ENCODE results near the gene ADARB2. TPM values are rescaled to one million over a fixed set of nuclear protein-coding genes. Genes with fewer than 3 reads are reported as not detected.
A peak's percentile ranks its signal among the peaks of the same experiment; 100 is the strongest.

The ADARB2 gene
- polyA plus RNA-seq, 1 of the 3 experiments (the other 2 are of a cell fraction), result not detected

DNA sequence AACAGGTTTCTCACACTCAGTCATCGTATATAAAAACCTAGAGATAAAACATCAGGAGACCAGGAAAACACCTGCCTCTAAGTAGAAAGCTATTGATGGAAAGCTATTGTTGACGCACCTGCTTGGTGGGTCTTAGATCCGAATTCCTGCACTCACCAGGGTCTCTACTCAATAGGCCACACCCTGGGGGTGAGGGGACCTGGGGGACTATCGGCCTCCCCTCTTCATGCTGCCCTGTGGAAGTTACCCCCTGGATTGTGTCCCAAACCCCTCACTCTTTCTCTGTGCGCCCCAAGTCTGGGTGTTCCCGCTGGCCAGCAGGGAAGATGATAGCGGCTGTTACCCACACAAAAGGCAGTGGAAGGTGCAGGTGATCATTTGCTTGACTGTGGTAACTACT is 368.1 kb downstream of the ADARB2 start:
- no peak overlapping the region for H3K27ac ChIP-seq (ENCODE audit: low read depth in 2 of 2, low read length in 1 of 2)
- 60% methylated on average over 6 of the region's 7 CpGs for WGBS (ENCODE audit: low lambda C conversion rate)
- TF ChIP-seq RFX5 (IDR thresholded peaks at IDR 0.05; ENCODE audit: low read length) (no peak), RXRA (IDR thresholded peaks at IDR 0.05; ENCODE audit: borderline replicate concordance, low read depth) (no peak), YY1 (IDR thresholded peaks at IDR 0.05; ENCODE audit: low read depth) (no peak), JUND (IDR thresholded peaks at IDR 0.05) (no peak), GABPA (IDR thresholded peaks at IDR 0.05; ENCODE audit: low read depth) (no peak)
- TF ChIP-seq, protein P1, sequence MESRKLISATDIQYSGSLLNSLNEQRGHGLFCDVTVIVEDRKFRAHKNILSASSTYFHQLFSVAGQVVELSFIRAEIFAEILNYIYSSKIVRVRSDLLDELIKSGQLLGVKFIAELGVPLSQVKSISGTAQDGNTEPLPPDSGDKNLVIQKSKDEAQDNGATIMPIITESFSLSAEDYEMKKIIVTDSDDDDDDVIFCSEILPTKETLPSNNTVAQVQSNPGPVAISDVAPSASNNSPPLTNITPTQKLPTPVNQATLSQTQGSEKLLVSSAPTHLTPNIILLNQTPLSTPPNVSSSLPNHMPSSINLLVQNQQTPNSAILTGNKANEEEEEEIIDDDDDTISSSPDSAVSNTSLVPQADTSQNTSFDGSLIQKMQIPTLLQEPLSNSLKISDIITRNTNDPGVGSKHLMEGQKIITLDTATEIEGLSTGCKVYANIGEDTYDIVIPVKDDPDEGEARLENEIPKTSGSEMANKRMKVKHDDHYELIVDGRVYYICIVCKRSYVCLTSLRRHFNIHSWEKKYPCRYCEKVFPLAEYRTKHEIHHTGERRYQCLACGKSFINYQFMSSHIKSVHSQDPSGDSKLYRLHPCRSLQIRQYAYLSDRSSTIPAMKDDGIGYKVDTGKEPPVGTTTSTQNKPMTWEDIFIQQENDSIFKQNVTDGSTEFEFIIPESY (IDR thresholded peaks at IDR 0.05; ENCODE audit: borderline replicate concordance, low read depth), result no peak
- TF ChIP-seq, protein P2, sequence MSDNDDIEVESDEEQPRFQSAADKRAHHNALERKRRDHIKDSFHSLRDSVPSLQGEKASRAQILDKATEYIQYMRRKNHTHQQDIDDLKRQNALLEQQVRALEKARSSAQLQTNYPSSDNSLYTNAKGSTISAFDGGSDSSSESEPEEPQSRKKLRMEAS (IDR thresholded peaks at IDR 0.05; ENCODE audit: low read depth), result no peak
- TF ChIP-seq, protein P3, sequence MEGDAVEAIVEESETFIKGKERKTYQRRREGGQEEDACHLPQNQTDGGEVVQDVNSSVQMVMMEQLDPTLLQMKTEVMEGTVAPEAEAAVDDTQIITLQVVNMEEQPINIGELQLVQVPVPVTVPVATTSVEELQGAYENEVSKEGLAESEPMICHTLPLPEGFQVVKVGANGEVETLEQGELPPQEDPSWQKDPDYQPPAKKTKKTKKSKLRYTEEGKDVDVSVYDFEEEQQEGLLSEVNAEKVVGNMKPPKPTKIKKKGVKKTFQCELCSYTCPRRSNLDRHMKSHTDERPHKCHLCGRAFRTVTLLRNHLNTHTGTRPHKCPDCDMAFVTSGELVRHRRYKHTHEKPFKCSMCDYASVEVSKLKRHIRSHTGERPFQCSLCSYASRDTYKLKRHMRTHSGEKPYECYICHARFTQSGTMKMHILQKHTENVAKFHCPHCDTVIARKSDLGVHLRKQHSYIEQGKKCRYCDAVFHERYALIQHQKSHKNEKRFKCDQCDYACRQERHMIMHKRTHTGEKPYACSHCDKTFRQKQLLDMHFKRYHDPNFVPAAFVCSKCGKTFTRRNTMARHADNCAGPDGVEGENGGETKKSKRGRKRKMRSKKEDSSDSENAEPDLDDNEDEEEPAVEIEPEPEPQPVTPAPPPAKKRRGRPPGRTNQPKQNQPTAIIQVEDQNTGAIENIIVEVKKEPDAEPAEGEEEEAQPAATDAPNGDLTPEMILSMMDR (IDR thresholded peaks at IDR 0.05), result no peak
- peaks cover 0 to 7% of the 10 kb centered on the region in 2 experiments; a peak in 1 of 4 replicates for H3K4me1 ChIP-seq (ENCODE audit: control insufficient read depth in 1 of 2, insufficient read depth in 2 of 2, low read depth in 1 of 2, low read length in 1 of 2)
- CTCF ChIA-PET, result interaction anchor here (0.8 to 2.2 kb wide), 7 partner anchors 9 to 300 kb away, joined by 3 to 11 read pairs (median 4); no protein-coding TSS in a partner anchor
- no peak overlapping the region for H3K4me3 ChIP-seq (ENCODE audit: low read depth in 2 of 2, low read length in 1 of 2)
- POLR2A ChIA-PET, result no interaction called here
- H3K4me2 ChIP-seq, result no peak overlapping the region
- no peak overlapping the region for H3K9ac ChIP-seq
- DNase-seq, result peak; percentile 17
- H3K27me3 ChIP-seq (ENCODE audit: insufficient read depth), result no peaks in the 10 kb centered on the region
- H3K79me2 ChIP-seq (ENCODE audit: insufficient read depth), result no peaks in the 10 kb centered on the region
- no peaks in the 10 kb centered on the region for H3K36me3 ChIP-seq (replicated peaks in 1 of 2; ENCODE audit: control insufficient read depth in 1 of 2, insufficient read depth in 2 of 2, low read length in 1 of 2)
- H3K9me3 ChIP-seq, result no peaks in the 10 kb centered on the region
- no peaks in the 10 kb centered on the region for H3F3A ChIP-seq (replicated peaks; ENCODE audit: insufficient read depth)
- H2AFZ ChIP-seq (ENCODE audit: low read depth), result no peak overlapping the region
- no peaks in the 10 kb centered on the region for H3K9me2 ChIP-seq
- H4K20me1 ChIP-seq (ENCODE audit: insufficient read depth), result no peaks in the 10 kb centered on the region

DNA sequence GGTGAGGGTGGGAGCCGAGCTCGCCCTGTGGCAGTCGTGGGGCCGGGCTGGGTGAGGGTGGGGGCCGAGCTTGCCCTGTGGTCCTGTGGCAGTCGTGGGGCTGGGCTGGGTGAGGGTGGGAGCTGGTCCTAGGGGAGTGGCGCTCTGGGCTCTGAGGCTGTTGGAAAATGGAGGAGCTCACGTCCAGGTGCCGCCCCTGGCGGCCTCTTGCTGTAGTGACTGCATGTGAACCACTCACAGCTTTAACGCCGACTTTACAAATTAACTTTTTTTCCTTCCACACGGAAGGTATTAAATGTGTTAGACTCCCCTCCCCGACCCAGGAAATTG is 368.5 kb downstream of the ADARB2 start:
- Histone ChIP-seq H3F3A (replicated peaks; ENCODE audit: insufficient read depth) (no peaks in the 10 kb centered on the region), H3K9ac (no peak overlapping the region), H3K27ac (ENCODE audit: low read depth in 2 of 2, low read length in 1 of 2) (no peak overlapping the region), H3K9me2 (no peaks in the 10 kb centered on the region), H3K79me2 (ENCODE audit: insufficient read depth) (no peaks in the 10 kb centered on the region), H3K4me3 (ENCODE audit: low read depth in 2 of 2, low read length in 1 of 2) (no peak overlapping the region), H2AFZ (ENCODE audit: low read depth) (no peak overlapping the region), H3K4me2 (no peak overlapping the region), H3K9me3 (no peaks in the 10 kb centered on the region), H3K27me3 (ENCODE audit: insufficient read depth) (no peaks in the 10 kb centered on the region), H4K20me1 (ENCODE audit: insufficient read depth) (no peaks in the 10 kb centered on the region), H3K36me3 (replicated peaks in 1 of 2; ENCODE audit: control insufficient read depth in 1 of 2, insufficient read depth in 2 of 2, low read length in 1 of 2) (no peaks in the 10 kb centered on the region), H3K4me1 (ENCODE audit: control insufficient read depth in 1 of 2, insufficient read depth in 2 of 2, low read depth in 1 of 2, low read length in 1 of 2) (peaks cover 0 to 7% of the 10 kb centered on the region in 2 experiments; a peak in 1 of 4 replicates)
- CTCF ChIA-PET, result interaction anchor here (0.7 to 2.2 kb wide), 9 partner anchors 9 to 300 kb away, joined by 3 to 11 read pairs (median 4); no protein-coding TSS in a partner anchor
- TF ChIP-seq RAD21 (IDR thresholded peaks at IDR 0.05; ENCODE audit: low read length), result peak; percentile 46
- TF ChIP-seq, protein P4, sequence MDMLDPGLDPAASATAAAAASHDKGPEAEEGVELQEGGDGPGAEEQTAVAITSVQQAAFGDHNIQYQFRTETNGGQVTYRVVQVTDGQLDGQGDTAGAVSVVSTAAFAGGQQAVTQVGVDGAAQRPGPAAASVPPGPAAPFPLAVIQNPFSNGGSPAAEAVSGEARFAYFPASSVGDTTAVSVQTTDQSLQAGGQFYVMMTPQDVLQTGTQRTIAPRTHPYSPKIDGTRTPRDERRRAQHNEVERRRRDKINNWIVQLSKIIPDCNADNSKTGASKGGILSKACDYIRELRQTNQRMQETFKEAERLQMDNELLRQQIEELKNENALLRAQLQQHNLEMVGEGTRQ (IDR thresholded peaks at IDR 0.05; ENCODE audit: borderline replicate concordance, low read depth, low read length), result no peak
- POLR2A ChIA-PET, result no interaction called here
- peak; percentile 65 for DNase-seq
- 34% methylated on average over 14 of the region's 14 CpGs for WGBS (ENCODE audit: low lambda C conversion rate)
